Upper lobe of right lung (tissue), 1 donor: ENCODE data around the gene ZCCHC8. TPM values are rescaled to one million over a fixed set of nuclear protein-coding genes. Genes with fewer than 3 reads are reported as not detected.
"Not testable (repeated sequence)": the region's sequence is repeated elsewhere in the genome, so short reads cannot be mapped to it uniquely, and the experiment has no call there.

Source experiments
- ATAC-seq: fragments of 200-7000 bp; cut with Tn5 transposase; one replicate; pipeline ENCODE4 v1.9.1; 2020; ENCODE audit warnings: mild to moderate bottlenecking, moderate library complexity
- DNase-seq: peaks from one replicate; pipeline ENCODE4 v3.0.0-alpha.2; 2020
- H3K27ac ChIP-seq: fragments of 200-600 bp; one replicate; pipeline ENCODE4 v1.8.0; 2022
- H3K27me3 ChIP-seq: fragments of 200-600 bp; one replicate; pipeline ENCODE4 v1.8.0; 2022; ENCODE audit warnings: mild to moderate bottlenecking
- H3K36me3 ChIP-seq: fragments of 200-600 bp; one replicate; pipeline ENCODE4 v1.8.0; 2022
- H3K4me1 ChIP-seq: fragments of 200-600 bp; one replicate; pipeline ENCODE4 v1.8.0; 2022
- H3K4me3 ChIP-seq: fragments of 200-600 bp; one replicate; pipeline ENCODE4 v1.8.0; 2022; ENCODE audit warnings: mild to moderate bottlenecking
- H3K9me3 ChIP-seq: fragments of 200-600 bp; one replicate; pipeline ENCODE4 v1.8.0; 2022
- intact Hi-C: fragments of 100-400 bp; cut with DNase I; formaldehyde crosslinking; loops from one replicate; pipeline ENCODE4 v1.11.0; 2022
- total RNA-seq: library from RNA; stranded (reverse); fragmentation: NEBNext Ultra II Directional; extraction: Animal tissue kit (Norgen Biotek cat#: 25700); gene quantifications from one replicate; pipeline ENCODE4 v1.2.1, GENCODE V29; 2021
- TF ChIP-seq, protein P1 (sequence below): fragments of 200-600 bp; IDR thresholded peaks from one replicate; pipeline ENCODE4 v1.8.0; 2022; ENCODE audit warnings: antibody characterized with exemption
- donor health status: DM: no; HTN: yes; CAD: no; lungs with severe emphysema.

ZCCHC8 gene
- total RNA-seq, 1 donor from 2014 or later, result 21.2 TPM

DNA sequence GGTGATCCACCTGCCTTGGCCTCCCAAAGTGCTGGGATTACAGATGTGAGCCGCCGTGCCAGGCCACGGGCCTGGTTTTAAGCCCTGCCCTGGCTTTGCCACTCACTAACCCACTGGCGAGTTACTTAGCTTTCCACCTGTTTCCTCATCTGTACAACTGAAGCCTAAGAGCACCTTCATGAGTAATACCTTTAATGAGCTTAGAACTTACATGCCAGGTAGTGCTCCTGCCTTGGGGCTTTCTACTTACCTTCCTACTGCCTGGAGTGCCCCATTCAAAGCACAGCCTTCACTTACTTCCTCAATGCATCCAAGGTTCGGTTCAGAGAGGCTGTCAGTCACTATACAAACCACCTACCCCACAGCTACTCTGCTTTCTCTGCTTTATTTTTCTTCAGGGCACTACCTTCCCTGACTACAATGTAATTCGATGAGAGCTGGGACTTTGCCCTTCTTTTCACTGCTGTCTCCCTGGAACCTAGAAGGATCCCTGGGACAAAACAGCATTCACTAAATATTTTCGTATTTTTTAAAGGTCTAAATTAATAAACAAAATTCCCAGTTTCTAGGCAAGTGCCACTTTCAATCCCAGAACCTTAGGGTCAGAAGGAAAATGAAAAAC is 13.8 kb downstream of the ZCCHC8 start:
- Histone ChIP-seq H3K27me3 (no peaks in the 10 kb centered on the region), H3K4me1 (no peaks in the 10 kb centered on the region), H3K4me3 (no peak overlapping the region), H3K9me3 (no peaks in the 10 kb centered on the region), H3K27ac (no peak overlapping the region), H3K36me3 (peaks cover 89% of the 10 kb centered on the region)
- TF ChIP-seq, protein P1, sequence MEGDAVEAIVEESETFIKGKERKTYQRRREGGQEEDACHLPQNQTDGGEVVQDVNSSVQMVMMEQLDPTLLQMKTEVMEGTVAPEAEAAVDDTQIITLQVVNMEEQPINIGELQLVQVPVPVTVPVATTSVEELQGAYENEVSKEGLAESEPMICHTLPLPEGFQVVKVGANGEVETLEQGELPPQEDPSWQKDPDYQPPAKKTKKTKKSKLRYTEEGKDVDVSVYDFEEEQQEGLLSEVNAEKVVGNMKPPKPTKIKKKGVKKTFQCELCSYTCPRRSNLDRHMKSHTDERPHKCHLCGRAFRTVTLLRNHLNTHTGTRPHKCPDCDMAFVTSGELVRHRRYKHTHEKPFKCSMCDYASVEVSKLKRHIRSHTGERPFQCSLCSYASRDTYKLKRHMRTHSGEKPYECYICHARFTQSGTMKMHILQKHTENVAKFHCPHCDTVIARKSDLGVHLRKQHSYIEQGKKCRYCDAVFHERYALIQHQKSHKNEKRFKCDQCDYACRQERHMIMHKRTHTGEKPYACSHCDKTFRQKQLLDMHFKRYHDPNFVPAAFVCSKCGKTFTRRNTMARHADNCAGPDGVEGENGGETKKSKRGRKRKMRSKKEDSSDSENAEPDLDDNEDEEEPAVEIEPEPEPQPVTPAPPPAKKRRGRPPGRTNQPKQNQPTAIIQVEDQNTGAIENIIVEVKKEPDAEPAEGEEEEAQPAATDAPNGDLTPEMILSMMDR, result no peak
- intact Hi-C loops, result no loop called here
- ATAC-seq, result no peak
- DNase-seq, result no peak

DNA sequence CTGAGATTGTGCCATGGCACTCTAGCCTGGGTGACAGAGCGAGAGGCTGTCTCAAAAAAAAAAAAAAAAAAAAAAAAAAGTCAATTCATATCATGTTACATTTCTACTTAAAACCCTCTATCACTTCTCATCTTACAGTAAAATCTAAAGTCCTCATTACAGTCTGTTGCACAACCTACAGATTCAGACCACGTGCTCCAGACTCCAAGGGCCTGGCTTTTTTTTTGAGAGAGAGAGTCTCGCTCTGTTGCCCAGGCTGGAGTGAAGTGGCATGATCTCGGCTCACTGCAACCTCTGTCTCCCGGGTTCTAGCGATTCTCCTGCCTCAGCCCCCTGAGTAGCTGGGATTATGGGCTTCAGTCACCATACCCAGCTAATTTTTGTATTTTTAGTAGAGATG is 14.4 kb downstream of the ZCCHC8 start:
- H3K9me3 ChIP-seq, H3K4me1 ChIP-seq, H3K27ac ChIP-seq, ATAC-seq, intact Hi-C loops, H3K27me3 ChIP-seq, DNase-seq, H3K4me3 ChIP-seq: not testable (repeated sequence)
- peaks cover 89% of the 10 kb centered on the region for H3K36me3 ChIP-seq

DNA sequence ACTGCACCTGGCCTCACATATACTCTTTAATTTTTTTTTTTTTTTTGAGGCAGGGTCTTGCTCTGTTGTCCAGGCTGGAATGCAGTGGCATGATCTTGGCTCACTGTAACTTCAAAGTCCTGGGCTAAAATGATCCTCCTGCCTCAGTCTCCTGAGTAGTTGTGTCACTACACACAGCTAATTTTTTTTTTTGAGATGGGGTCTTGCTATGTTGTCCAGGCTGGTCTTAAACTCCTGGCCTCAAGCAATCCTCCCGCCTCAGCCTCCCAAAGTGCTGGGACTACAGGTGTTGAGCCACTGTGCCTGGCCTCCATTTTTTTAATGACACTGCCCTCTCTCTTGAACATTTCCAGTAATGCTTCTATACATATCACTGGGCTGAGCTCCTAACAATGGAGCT is 16.3 kb downstream of the ZCCHC8 start:
- H3K27ac ChIP-seq, ATAC-seq, DNase-seq, H3K27me3 ChIP-seq, H3K4me3 ChIP-seq, intact Hi-C loops, H3K4me1 ChIP-seq, H3K9me3 ChIP-seq: not testable (repeated sequence)
- peaks cover 89% of the 10 kb centered on the region for H3K36me3 ChIP-seq

DNA sequence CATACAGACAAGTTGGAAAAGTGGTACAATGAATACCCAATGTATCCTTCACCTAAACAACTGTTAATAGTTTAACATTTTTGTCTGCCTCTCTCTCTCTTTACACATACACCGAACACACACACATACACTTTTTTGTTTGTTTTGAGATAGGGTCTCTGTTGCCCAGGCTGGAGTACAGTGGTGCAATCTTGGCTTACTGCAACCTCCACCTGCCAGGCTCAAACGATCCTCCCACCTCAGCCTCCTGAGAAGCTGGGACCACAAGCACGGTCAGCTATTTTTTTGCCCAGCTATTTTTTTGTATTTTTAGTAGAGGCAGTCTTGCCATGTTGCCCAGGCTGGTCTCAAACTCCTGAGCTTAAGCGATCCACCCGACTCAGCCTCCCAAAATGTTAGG is 16.8 kb downstream of the ZCCHC8 start:
- DNase-seq (no peak), ATAC-seq (no peak)
- TF ChIP-seq, protein P1, result no peak
- H3K4me1 ChIP-seq, result no peaks in the 10 kb centered on the region
- H3K27me3 ChIP-seq, result no peaks in the 10 kb centered on the region
- H3K36me3 ChIP-seq, result peaks cover 89% of the 10 kb centered on the region
- H3K4me3 ChIP-seq, result no peak overlapping the region
- no peak overlapping the region for H3K27ac ChIP-seq
- intact Hi-C loops, result no loop called here
- H3K9me3 ChIP-seq, result no peaks in the 10 kb centered on the region

DNA sequence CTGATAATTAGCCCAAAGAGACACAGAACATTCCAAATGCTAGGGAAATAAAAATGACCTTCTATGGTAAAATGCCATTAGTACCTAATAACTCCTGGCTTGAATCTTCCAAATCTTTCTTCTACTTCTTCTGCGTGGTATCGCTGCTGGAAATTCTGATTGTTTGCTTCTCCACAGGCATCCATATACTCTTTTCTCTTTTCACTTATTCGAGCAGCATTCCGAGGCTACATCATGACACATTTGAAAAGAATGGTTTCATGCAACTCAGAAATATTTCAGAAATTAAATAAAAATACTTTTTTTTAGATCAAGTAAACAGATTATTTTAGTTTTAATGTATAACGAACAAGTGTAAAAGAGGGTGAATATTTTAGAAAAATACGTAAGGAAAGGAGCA is 18.9 kb downstream of the ZCCHC8 start:
- Histone ChIP-seq H3K27ac (no peak overlapping the region), H3K9me3 (no peaks in the 10 kb centered on the region), H3K4me3 (no peak overlapping the region), H3K36me3 (peaks cover 89% of the 10 kb centered on the region), H3K27me3 (no peaks in the 10 kb centered on the region), H3K4me1 (no peaks in the 10 kb centered on the region)
- TF ChIP-seq, protein P1, result no peak
- intact Hi-C loops, result no loop called here
- no peak for ATAC-seq
- no peak for DNase-seq

DNA sequence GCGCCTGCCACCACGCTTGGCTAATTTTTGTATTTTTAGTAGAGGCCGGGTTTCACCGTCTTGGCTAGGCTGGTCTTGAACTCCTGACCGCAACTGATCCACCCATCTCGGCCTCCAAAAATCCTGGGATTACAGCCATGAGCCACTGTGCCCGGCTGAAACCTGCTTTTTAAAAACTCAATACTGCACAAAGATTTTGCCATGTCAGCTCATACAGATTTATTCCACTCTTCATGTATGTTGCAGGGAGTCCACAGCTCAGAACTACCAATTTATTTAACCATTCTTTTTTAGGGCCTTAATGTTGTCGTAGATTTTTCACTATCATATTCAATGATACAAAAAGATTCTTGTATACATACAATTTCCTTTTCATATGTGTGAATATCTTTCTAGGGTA is 20.0 kb downstream of the ZCCHC8 start:
- Histone ChIP-seq H3K4me1 (no peaks in the 10 kb centered on the region), H3K27ac (no peak overlapping the region), H3K4me3 (no peak overlapping the region), H3K9me3 (no peaks in the 10 kb centered on the region), H3K27me3 (no peaks in the 10 kb centered on the region), H3K36me3 (peaks cover 92% of the 10 kb centered on the region)
- ATAC-seq, result no peak
- intact Hi-C loops, result no loop called here
- DNase-seq, result peak; percentile 20
- TF ChIP-seq, protein P1, result no peak

DNA sequence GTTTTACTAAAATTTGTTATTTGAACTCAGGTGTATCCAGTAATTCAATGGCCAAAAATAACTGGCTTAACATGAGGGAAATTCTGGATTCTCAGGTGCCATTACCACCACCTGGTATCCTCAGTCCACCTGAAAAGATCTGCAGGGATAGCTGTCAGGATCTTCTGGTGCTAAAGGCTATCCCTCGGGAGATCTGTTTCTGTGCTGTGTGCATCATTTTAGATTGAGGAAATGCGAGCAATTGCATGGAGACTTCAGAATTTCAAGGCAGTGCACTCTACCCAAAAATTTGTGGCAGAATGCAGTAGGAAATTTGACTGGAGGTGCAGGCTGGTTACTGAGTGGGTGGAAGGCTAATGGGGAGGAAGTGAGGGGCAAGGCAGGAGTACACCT is 26.4 kb downstream of the ZCCHC8 start:
- Histone ChIP-seq H3K4me3 (no peak overlapping the region), H3K27ac (no peak overlapping the region), H3K9me3 (no peaks in the 10 kb centered on the region), H3K36me3 (peaks cover 67% of the 10 kb centered on the region), H3K27me3 (no peaks in the 10 kb centered on the region), H3K4me1 (peaks cover 6% of the 10 kb centered on the region)
- ATAC-seq (no peak), DNase-seq (no peak)
- intact Hi-C loops, result no loop called here
- TF ChIP-seq, protein P1, result no peak
